ENCODE results near the gene ZFPL1.

DNA sequence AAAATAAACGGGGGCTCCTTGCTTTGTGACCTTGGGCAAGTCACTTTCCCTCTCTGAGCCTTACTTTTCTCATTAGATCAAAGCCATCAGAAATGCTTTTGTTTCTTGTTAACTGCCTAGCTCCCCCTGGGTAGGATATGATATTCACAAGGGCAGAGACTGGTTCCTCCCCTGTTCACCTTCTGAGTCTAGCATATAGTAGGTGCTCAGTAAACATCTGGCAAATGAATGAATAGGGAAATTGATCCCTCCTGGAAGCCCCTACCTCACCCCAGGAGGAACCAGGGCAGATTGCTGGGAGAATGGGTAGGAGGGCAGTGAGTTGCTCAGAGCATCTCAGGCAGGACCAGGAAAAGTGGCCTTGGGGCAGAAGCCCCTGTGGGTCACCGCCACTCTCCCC, 49.6 kb upstream of the ZFPL1 start:
- TF ChIP-seq, protein P1, sequence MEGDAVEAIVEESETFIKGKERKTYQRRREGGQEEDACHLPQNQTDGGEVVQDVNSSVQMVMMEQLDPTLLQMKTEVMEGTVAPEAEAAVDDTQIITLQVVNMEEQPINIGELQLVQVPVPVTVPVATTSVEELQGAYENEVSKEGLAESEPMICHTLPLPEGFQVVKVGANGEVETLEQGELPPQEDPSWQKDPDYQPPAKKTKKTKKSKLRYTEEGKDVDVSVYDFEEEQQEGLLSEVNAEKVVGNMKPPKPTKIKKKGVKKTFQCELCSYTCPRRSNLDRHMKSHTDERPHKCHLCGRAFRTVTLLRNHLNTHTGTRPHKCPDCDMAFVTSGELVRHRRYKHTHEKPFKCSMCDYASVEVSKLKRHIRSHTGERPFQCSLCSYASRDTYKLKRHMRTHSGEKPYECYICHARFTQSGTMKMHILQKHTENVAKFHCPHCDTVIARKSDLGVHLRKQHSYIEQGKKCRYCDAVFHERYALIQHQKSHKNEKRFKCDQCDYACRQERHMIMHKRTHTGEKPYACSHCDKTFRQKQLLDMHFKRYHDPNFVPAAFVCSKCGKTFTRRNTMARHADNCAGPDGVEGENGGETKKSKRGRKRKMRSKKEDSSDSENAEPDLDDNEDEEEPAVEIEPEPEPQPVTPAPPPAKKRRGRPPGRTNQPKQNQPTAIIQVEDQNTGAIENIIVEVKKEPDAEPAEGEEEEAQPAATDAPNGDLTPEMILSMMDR (IDR thresholded peaks at IDR 0.05): no peak
- no peak for TF ChIP-seq POLR2A (IDR thresholded peaks at IDR 0.05)
